ENCODE results near the gene MRTFA.
"Not testable (repeated sequence)": the region's sequence is repeated elsewhere in the genome, so short reads cannot be mapped to it uniquely, and the experiment has no call there.

The MRTFA gene

GRCh38 chr22:40625794-40626193, 10.7 kb downstream of the MRTFA start:
- not testable (repeated sequence) for DNase-seq

GRCh38 chr22:40625281-40625680, 11.2 kb downstream of the MRTFA start:
- not testable (repeated sequence) for DNase-seq

GRCh38 chr22:40624770-40625169, 11.7 kb downstream of the MRTFA start:
- DNase-seq = no peak

- no peak for DNase-seq
Measured at GRCh38 chr22:40621309-40622151, 15.0 kb downstream of the MRTFA start.

GRCh38 chr22:40620464-40621046, 16.0 kb downstream of the MRTFA start:
- no peak for DNase-seq

- DNase-seq = no peak
Measured at GRCh38 chr22:40618400-40618799, 18.1 kb downstream of the MRTFA start.

GRCh38 chr22:40616578-40616977, 19.9 kb downstream of the MRTFA start:
- no peak for DNase-seq

GRCh38 chr22:40613067-40613466, 23.5 kb downstream of the MRTFA start:
- no peak for DNase-seq

GRCh38 chr22:40612291-40612751, 24.2 kb downstream of the MRTFA start:
- DNase-seq = no peak

GRCh38 chr22:40611606-40612005, 24.9 kb downstream of the MRTFA start:
- DNase-seq = no peak

- no peak for DNase-seq
Measured at GRCh38 chr22:40610329-40610850, 26.1 kb downstream of the MRTFA start.

- no peak for DNase-seq
Measured at GRCh38 chr22:40609216-40609615, 27.3 kb downstream of the MRTFA start.

GRCh38 chr22:40607506-40607905, 29.0 kb downstream of the MRTFA start:
- DNase-seq = no peak

- DNase-seq = no peak
Measured at GRCh38 chr22:40606306-40606705, 30.2 kb downstream of the MRTFA start.

- no peak for DNase-seq
Measured at GRCh38 chr22:40605761-40606160, 30.8 kb downstream of the MRTFA start.

GRCh38 chr22:40603088-40603605, 33.4 kb downstream of the MRTFA start:
- DNase-seq = no peak

- no peak for DNase-seq
Measured at GRCh38 chr22:40602231-40602630, 34.3 kb downstream of the MRTFA start.

- no peak for DNase-seq
Measured at GRCh38 chr22:40599731-40600130, 36.8 kb downstream of the MRTFA start.

- not testable (repeated sequence) for DNase-seq
Measured at GRCh38 chr22:40598712-40599111, 37.8 kb downstream of the MRTFA start.

GRCh38 chr22:40597526-40598430, 38.7 kb downstream of the MRTFA start:
- no peak for DNase-seq

- DNase-seq = no peak
Measured at GRCh38 chr22:40595497-40596234, 40.9 kb downstream of the MRTFA start.

GRCh38 chr22:40594924-40595323, 41.6 kb downstream of the MRTFA start:
- DNase-seq = no peak

All from activated CD4-positive, alpha-beta T cell treated with anti-CD3 and anti-CD28 coated beads, Interleukin-2, amount 50 U/mL, for 48 hours (primary cell).